HG03066 (cell line): Measurements from ENCODE around the gene FSD2.
"Not testable (repeated sequence)": the region's sequence is repeated elsewhere in the genome, so short reads cannot be mapped to it uniquely, and the experiment has no call there.

ENCODE experiments used
- ATAC-seq: cut with Tn5 transposase; IDR thresholded peaks from one replicate; pipeline ENCODE4 v1.9.1; 2021; ENCODE audit warnings: low read depth; ENCODE audit not compliant: unreplicated experiment

Gene FSD2

DNA sequence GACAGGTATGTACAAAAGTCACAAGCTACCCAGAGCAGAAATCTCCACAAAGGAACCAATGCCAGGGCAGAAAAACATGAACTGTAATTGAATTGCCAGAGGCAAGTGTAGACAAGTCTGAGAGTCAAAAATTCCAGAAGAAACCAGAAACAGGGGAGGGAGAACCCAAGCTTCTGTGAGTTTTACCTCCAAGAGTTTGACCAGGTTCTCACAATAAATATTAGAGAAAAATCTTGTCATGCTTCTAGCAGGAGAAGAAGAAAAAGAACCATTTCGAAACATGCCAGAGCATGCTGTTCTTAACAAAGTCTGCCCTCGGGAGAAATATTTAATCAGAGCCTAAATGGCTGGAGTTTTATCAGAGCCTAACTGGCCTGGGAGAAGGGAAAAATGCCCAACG lies 63.7 kb downstream of the FSD2 start:
- ATAC-seq = no peak

DNA sequence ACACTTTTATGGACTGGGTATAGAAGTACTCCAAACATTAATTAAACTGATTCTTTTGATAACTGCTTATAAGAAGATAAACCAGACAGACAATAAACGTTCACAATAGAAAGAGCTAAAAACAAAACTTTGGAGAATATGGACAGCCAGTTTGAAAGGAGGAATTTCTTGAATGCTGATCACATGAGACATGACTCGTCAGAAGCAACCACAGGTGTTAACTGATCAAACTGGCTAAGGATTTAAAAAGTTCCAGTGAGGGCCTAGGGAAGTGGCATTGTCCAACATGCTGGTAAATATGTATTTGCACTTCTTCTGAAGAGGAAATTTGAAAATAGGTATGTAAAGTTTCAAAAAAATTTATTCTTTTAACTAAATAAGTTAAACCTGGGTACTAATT lies 66.8 kb downstream of the FSD2 start:
- ATAC-seq = no peak

DNA sequence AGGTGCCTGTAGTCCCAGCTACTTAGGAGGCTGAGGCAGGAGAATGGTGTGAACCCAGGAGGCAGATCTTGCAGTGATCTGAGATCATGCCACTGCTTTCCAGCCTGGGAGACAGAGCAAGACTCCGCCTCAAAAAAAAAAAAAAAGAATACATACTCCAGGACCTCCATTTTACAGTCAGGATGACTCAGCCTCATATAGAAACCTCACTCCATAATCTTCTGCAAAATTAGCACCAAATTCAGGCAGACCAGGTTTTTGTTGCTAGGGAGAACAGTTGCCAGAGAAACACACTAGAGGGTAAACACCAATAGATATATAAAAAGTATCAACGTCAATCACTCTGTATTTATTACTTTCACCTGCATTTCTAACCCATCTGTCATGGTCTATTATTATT lies 67.9 kb downstream of the FSD2 start:
- no peak for ATAC-seq

DNA sequence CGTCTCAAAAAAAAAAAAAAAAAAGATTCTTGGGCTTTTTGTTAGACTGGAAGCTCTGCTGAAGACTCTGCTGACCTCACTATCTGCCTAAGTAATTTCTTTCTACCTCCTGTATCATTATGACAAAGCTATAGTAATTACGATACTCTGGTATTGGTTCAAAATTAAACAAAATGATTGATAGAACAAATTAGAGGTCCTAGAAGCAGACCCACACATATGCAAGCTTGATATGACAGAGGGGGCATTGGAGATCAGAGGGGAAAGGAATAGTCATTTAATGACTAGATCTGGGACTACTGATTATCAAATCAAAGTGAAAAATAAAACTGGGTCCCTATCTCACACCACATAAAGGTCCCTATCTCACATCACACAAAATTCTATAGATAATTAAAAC lies 74.3 kb downstream of the FSD2 start:
- no peak for ATAC-seq

DNA sequence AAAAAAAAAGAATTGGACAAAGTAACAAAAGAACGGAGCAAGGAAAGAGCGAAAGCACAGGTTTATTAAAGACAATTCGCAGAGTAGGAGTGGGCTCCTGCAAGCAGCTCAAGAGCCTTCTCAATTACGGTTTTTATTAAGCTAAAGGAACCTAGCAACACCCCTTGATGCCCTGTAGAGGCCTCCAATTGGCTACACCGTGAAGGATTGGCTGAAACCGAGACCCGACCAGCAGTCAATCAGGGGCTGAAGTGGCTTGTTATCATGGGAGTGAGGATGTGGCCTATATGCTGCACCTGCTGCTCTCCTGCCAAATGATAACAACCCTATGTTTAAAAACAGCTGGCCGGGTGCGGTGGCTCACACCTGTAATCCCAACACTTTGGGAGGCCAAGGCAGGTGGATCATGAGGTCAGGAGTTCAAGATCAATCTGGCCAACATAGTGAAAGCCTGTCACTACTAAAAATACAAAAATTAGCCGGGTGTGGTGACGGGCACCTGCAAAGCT lies 75.8 kb downstream of the FSD2 start:
- ATAC-seq = no peak

DNA sequence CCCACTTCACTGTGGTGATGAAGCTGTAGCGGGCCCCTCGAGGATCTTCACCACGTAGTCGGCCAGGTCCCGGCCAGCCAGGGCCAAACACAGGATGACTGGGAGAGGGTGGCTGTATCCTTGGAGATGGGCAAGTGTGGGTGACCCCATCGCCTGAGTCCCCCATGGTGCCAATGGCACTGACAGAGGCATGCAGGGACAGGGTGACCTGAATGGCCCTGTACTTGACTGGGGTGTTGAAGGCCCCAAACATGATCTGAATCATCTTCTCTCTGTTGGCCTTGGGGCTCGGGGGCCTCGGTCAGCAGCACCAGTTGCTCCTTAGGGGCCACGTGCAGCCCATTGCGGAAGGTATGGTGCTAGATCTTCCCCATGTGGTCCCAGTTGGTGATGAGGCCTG lies 79.1 kb downstream of the FSD2 start:
- ATAC-seq = no peak

DNA sequence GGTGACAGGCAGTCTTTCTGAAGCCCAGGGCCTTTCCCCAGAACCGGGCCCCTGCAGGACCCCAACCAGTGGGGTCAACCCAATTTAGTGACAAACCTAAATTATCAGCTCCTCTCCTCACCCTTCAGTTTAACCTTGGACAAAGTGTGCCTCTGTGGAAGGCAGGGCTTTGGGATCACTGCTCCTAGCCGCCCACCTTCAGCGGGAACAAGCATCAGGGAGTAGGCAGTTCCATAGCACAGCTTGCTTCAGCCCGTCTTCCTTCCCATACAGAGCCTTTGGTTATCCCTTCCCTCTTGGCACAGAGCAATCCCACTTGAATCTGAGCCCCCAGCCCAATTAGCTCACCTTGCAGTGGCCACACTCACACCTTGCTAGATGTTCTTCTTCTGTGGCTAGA lies 90.9 kb downstream of the FSD2 start:
- no peak for ATAC-seq

DNA sequence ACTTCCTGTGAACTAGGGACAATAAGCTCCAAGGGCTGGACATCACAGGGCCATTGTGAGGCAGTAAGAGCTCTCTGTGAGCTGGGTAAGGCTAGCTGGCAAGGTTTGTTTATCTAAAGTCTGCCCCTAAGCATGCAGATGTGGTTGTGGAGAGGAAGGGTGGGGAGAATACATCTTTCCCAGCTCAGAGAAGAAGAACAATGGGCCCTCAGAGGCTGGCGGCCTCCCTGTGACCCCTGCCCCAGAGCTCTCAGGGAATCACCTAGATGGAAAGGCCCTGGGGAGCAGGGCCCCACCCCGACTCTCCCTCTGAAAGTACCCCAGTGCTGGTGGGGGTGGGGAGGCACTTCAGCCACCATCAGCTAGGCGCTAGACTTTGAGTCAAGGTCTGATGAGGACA lies 91.9 kb downstream of the FSD2 start:
- ATAC-seq = no peak

DNA sequence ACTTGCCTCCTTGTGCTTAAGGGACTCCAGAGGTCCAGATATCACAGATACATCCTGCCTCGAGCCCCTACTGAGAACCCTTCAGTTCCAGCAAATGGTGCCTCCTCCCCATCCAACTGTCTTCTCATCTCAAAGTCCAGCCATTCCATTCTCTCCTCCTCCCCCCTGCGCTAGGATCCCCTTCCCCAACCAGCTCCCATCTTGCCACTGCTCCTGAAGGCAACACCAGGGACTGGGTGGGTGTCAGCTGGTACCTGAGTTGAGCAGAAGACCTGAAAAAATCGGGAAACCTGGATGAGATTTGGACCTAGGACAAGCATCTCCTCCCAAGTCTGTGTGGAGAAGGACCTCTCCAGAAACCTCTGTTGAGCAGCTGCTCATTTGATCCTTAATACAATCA lies 93.8 kb downstream of the FSD2 start:
- no peak for ATAC-seq

DNA sequence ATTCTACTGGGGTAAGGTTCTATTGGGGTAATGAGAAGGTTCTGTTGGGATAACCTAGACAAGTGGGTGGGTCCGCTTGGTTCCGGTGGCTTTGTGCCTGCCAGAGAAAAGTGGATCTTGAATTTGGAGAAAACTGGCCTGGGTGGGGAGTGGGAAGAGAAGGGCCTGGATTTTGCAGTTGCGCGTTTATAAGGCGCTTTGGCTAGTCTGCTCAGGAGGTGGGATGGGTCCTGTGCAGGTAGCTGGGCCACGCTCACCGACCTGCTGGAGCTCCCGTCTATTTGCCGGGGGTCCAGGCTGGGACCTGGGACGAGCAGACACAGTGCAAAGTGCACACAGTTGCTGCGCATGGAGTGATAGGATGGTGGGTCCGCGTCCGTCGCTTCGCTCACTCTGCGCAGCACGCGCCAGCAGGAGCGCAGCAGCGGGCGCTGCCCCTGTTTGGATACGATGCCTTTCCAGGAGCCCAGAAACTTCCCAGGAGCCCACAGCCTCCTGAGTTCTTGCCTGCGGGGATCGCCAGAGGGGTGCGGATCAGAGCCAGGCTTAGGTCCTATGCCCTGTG lies 94.9 kb downstream of the FSD2 start:
- no peak for ATAC-seq

DNA sequence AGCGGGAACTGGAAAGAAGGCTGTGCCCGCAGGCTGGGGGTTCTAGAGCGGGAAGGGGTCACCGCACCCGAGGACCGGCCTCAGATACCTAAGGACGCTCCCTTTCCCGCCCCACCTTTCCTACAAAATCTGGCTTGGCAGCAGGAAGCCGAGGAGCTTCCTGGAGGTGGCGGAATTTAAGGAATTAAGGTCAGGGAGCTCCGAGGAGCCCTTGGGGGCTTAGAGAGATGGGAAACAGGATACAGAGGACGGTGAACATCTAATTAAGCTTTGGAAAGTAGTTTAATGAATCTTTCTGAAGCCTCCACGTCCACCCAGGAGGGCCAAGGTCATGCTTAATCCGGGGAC lies 95.7 kb downstream of the FSD2 start:
- no peak for ATAC-seq

DNA sequence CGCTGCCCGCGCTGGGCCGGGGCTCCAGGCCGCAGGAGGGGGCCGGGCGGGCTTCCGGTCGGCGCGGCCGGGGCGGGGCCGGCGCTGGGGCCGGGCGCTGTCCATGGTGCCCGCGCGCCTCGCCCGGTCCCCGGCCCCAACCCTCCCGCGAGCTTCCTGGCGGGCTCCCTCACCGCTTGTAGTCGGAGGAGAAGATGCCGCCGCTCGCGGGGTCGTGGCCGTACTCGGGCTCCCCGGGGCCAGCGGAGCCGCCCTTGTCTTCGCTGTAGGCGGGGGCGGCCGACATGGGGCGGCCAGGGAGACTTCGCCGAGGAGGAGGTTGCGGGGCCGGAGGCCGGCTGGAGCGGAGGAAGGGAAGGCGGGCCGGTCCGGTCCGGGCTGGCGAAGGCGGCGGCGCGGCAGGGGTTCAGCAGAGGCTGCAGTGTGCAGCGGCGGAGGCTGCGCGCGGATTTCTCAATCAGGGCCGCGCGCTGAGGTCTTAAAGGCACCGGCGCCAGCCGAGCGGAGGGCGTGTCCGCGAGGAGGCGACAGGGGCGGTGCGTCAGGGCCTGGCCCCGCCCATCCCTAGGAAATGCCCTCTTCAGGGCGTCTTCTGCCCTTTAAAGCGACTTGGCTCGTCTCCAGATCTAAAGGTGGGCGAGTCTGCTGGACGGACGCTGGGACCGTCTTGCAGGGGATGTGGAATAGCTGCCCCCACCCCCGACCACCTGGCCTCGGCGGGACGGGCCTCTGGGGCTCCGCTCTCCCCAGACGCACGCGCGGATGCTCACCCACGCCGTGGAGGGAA lies 96.3 kb downstream of the FSD2 start, which contains the start of gene AP3B2:
Gene AP3B2 (minus strand): TSS at position 455 of the 787 bp plus-strand sequence. CDS start 169 bp downstream, at position 286.
- ATAC-seq = peak; percentile 89

DNA sequence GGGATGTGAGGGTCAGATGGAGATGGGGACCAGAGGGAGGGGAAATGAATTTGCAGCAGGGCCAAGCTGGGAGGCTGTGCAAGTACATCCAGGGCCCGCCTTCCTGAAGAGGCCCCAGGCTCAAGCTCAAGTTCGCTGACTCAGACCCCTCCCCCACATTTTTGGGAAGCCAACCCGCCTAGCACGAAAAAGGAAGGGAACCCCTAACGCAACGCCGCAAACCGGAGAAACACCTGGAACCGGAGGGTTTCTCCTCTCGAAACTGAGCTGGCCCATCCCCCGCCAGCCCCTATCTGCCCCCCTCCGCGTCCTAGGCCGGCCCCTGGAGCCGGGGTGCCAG lies 96.8 kb downstream of the FSD2 start:
- ATAC-seq = no peak

DNA sequence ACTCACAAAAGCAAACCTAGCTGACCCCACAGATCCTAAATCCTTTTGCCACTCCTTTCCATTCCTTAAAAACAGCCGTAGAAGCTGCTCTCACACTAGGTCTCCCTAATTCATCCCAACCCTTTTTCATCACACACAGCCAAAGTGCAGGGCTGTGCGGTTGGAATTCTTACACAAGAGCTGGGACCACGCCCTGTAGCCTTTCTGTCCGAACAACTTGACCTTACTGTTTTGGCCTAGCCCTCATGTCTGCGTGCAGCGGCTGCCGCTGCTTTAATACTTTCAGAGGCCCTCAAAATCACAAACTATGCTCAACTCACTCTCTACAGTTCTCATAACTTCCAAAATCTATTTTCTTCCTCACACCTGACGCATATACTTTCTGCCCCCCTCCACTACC lies 100.0 kb downstream of the FSD2 start:
- ATAC-seq = not testable (repeated sequence)
